ENCODE data around the gene ARPC2. TPM values are rescaled to one million over a fixed set of nuclear protein-coding genes. Genes with fewer than 3 reads are reported as not detected.

ARPC2 gene
- total RNA-seq, 1 donor from 2014 or later = 139 TPM

- DNase-seq (no peak), ATAC-seq (no peak)
- intact Hi-C loops (cut with micrococcal nuclease) = no loop called here
Measured at GRCh38 chr2:218296200-218296599, 79.2 kb downstream of the ARPC2 start.

- intact Hi-C loops (cut with micrococcal nuclease) = no loop called here
- no peak for DNase-seq
- no peak for ATAC-seq
Measured at GRCh38 chr2:218296847-218297246, 79.9 kb downstream of the ARPC2 start.

- no peak for ATAC-seq
- no peak for DNase-seq
- intact Hi-C loops (cut with micrococcal nuclease) = no loop called here
Measured at GRCh38 chr2:218298314-218298875, 81.4 kb downstream of the ARPC2 start.

GRCh38 chr2:218300141-218300540 lies 83.2 kb downstream of the ARPC2 start:
- intact Hi-C loops (cut with micrococcal nuclease) = loop anchor here (10.0 kb wide), 1 partner anchor 55 kb away; the partner anchor contains the start of gene CATIP
- DNase-seq (no peak), ATAC-seq (no peak)

DNA sequence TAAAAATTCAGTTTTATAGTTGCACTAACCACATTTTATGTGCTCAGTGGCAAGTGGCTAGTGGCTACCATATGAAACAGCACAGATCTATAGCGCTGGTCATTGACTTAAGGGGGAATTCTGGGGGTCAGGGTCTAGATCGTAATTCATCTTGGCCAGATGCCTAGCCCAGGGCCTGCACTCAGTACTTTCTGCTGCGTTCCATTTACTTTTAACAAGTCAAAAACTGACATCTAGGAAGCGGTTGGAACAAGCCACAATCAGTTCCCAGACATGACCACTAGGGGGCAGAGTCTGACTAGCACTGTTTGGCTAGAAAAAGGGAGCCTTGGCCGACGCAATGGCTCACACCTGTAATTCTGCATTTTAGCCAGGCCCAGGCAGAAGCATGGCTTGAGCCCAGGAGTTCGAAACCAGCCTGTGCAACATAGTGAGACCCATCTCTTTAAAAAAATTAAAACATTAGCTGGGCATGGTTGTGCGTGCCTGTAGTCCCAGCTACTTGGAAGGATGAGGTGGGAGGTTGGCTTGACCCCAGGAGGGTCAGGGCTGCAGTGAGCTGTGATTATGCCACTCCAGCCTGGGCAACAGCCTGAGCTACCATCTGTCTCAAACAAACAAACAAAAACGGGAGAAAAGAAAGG lies 84.3 kb downstream of the ARPC2 start:
- DNase-seq (peak; percentile 76), ATAC-seq (peak; percentile 84)
- intact Hi-C loops (cut with micrococcal nuclease) = loop anchor here (10.0 kb wide), 1 partner anchor 54 kb away; the partner anchor contains the start of gene CATIP

Small RNAs within 50 kb of the gene (microRNA-seq; reads per million reads assigned to microRNA genes)
- 4.9 reads per million for gene MIR6513 (ENCODE audit: borderline number of aligned reads)

Other genes starting within 250 kb of the ARPC2 start
- gene TNS1, start 214.2 kb upstream of the ARPC2 start, total RNA-seq = 783 TPM
- not detected for gene RUFY4, start 147.9 kb upstream of the ARPC2 start, total RNA-seq
- 1.1 TPM for gene CXCR2, start 91.2 kb upstream of the ARPC2 start, total RNA-seq
- gene CXCR1, start 50.2 kb upstream of the ARPC2 start, total RNA-seq = 0.69 TPM
- 0.67 TPM for gene GPBAR1, start 43.8 kb downstream of the ARPC2 start, total RNA-seq
- gene AAMP, start 52.9 kb downstream of the ARPC2 start, total RNA-seq = 47.7 TPM
- gene PNKD, start 53.3 kb downstream of the ARPC2 start, total RNA-seq = 67.1 TPM
- 109 TPM for gene TMBIM1, start 75.3 kb downstream of the ARPC2 start, total RNA-seq
- gene CATIP, start 139.7 kb downstream of the ARPC2 start, total RNA-seq = not detected
- gene SLC11A1, start 165.1 kb downstream of the ARPC2 start, total RNA-seq = 4.5 TPM
- 113 TPM for gene CTDSP1, start 182.7 kb downstream of the ARPC2 start, total RNA-seq
- gene VIL1, start 201.9 kb downstream of the ARPC2 start, total RNA-seq = not detected